ENCODE measurements around the gene RNF144A. TPM values are rescaled to one million over a fixed set of nuclear protein-coding genes. Genes with fewer than 3 reads are reported as not detected.
A peak's percentile ranks its signal among the peaks of the same experiment; 100 is the strongest.

RNF144A gene
- total and polyA plus RNA-seq, 10 of the 15 experiments (the other 5 are each of a cell fraction or from before 2014, with no cell fraction given): 0.02 to 12.1 (median 0.48) TPM; not detected in 1

- ChIA-PET RAD21 (ENCODE audit: unreplicated experiment) (no interaction called here), SMC1A (ENCODE audit: uncharacterized antibody, unreplicated experiment) (interaction anchor here (0.7 to 1.5 kb wide), 4 partner anchors 18 to 1120 kb away, joined by 3 to 4 read pairs (median 3); no protein-coding TSS in a partner anchor), CTCF (interaction anchor here (1.6 to 4.4 kb wide), 3 partner anchors 13 to 38 kb away, joined by 6 to 31 read pairs (median 16); partner anchors contain the start of gene CMPK2), POLR2A (interaction anchor here (1.3 kb wide), 1 partner anchor 11 kb away, joined by 4 read pairs; no protein-coding TSS in a partner anchor)
- no TSS peak for BruUV-seq (replicated peaks)
- no peak for TF ChIP-seq NR2C2 (IDR thresholded peaks at IDR 0.05; ENCODE audit: borderline replicate concordance, control insufficient read depth, insufficient read length, low read depth)
- TF ChIP-seq RBBP5 (conservative IDR thresholded peaks at IDR 0.05): no peak
- no peak for TF ChIP-seq FOXK2 (IDR thresholded peaks at IDR 0.05)
- TF ChIP-seq RFX5 (IDR thresholded peaks at IDR 0.05; ENCODE audit: low read depth, low read length): no peak
- no peak for TF ChIP-seq RELB (IDR thresholded peaks at IDR 0.05; ENCODE audit: low read depth)
- no peak for TF ChIP-seq SMAD1 (IDR thresholded peaks at IDR 0.05; ENCODE audit: low read depth, partially characterized antibody)
- TF ChIP-seq NFXL1 (IDR thresholded peaks at IDR 0.05; ENCODE audit: borderline replicate concordance): no peak
- no peak for TF ChIP-seq PAX8 (IDR thresholded peaks at IDR 0.05)
- TF ChIP-seq NFYA (IDR thresholded peaks at IDR 0.05; ENCODE audit: borderline replicate concordance, low read depth, low read length): no peak
- no peak for TF ChIP-seq LARP7 (IDR thresholded peaks at IDR 0.05)
- TF ChIP-seq SIN3A (IDR thresholded peaks at IDR 0.05; ENCODE audit: low read depth, low read length): no peak
- no peak for TF ChIP-seq TCF7 (IDR thresholded peaks at IDR 0.05; ENCODE audit: borderline replicate concordance)
- TF ChIP-seq ZBTB33 (IDR thresholded peaks at IDR 0.05): no peak
- no peak for TF ChIP-seq SMC3 (IDR thresholded peaks at IDR 0.05; ENCODE audit: borderline replicate concordance, low read length)
- TF ChIP-seq HSF1 (IDR thresholded peaks at IDR 0.05; ENCODE audit: low read depth, low read length): no peak
- no peak for TF ChIP-seq FOXM1 (IDR thresholded peaks at IDR 0.05; ENCODE audit: low read depth, low read length)
- peaks cover 0 to 2% of the 10 kb centered on the region in 2 experiments; a peak in 1 of 4 replicates for H3K27me3 ChIP-seq (replicated peaks in 1 of 2; ENCODE audit: control insufficient read depth in 2 of 2, insufficient read depth in 2 of 2, low read length in 1 of 2)
- H4K20me1 ChIP-seq (ENCODE audit: control insufficient read depth, insufficient read depth): no peaks in the 10 kb centered on the region
- intact Hi-C loops (cut with micrococcal nuclease; ENCODE audit: unreplicated experiment): no loop called here
- H3K36me3 ChIP-seq (ENCODE audit: control insufficient read depth in 2 of 2, insufficient read depth in 2 of 2, low read length in 1 of 2): no peaks in the 10 kb centered on the region
- peaks cover 13% of the 10 kb centered on the region for H3K4me1 ChIP-seq (ENCODE audit: control insufficient read depth, insufficient read depth, low read length)
- in situ Hi-C loops (cut with MboI): no loop called here
- no peak overlapping the region for H2AFZ ChIP-seq (ENCODE audit: control insufficient read depth, low read depth, low read length)
- H3K4me2 ChIP-seq (ENCODE audit: control insufficient read depth, insufficient read depth): peak overlapping the region; percentile 43; the same call in 1 of the 2 replicates
- FAIRE-seq (no peak), DNase-seq (ENCODE audit: low read depth, low spot score) (no peak), ATAC-seq (no peak)
- H3K9me3 ChIP-seq (replicated peaks; ENCODE audit: control insufficient read depth, insufficient read depth, low read length): 0 out of 3 replicates have a peak, but pooled peaks cover 2% of the 10 kb centered on the region
- H3K4me3 ChIP-seq: no peak overlapping the region
- no peak overlapping the region for H3K27ac ChIP-seq (ENCODE audit: control insufficient read depth, insufficient read depth)
- 72% methylated on average over 4 of the region's 4 CpGs for WGBS (ENCODE audit: insufficient coverage, insufficient replicate concordance, low lambda C conversion rate, missing lambda C conversion rate)
- no peaks in the 10 kb centered on the region; the same call in 1 of the 2 replicates for H3K79me2 ChIP-seq (ENCODE audit: control insufficient read depth, insufficient read depth, low read length)
- no peak overlapping the region for H3K9ac ChIP-seq (ENCODE audit: control insufficient read depth, insufficient read depth, low read length)
Measured at GRCh38 chr2:6878549-6878948, 38.7 kb upstream of the RNF144A start.
